ENCODE data around the gene TUFT1. TPM values are rescaled to one million over a fixed set of nuclear protein-coding genes. Genes with fewer than 3 reads are reported as not detected.

Gene TUFT1
- total and polyA plus RNA-seq, 2 donors (not counting 1 experiment from before 2014, with no cell fraction given), result 0.82 to 2.2 TPM

- H3K4me1 ChIP-seq (ENCODE audit: control insufficient read depth in 2 of 2, insufficient read depth in 2 of 2, low read length in 2 of 2), result no peaks in the 10 kb centered on the region
- H3K36me3 ChIP-seq (replicated peaks in 1 of 2; ENCODE audit: control extremely low read depth in 1 of 2, control insufficient read depth in 1 of 2, extremely low read depth in 1 of 2, insufficient read depth in 2 of 2, low read length in 1 of 2), result no peaks in the 10 kb centered on the region
- Mint-ChIP-seq H3K9me3 (ENCODE audit: insufficient read depth) (no peaks in the 10 kb centered on the region), H3K4me1 (no peaks in the 10 kb centered on the region), H3K4me3 (no peak overlapping the region), H3K27me3 (no peaks in the 10 kb centered on the region), H3K27ac (no peak overlapping the region)
- no peak overlapping the region for H3K4me2 ChIP-seq (replicated peaks; ENCODE audit: low read depth, low read length, poor library complexity, severe bottlenecking)
- no peak for TF ChIP-seq EZH2 (IDR thresholded peaks at IDR 0.05; ENCODE audit: borderline replicate concordance, insufficient read depth, low read depth, low read length, poor library complexity, severe bottlenecking)
- TF ChIP-seq CTCF (IDR thresholded peaks at IDR 0.05), result no peak
- ChIA-PET CTCF (interaction anchor here (2.2 kb wide), 1 partner anchor 37 kb away, joined by 4 read pairs; no protein-coding TSS in a partner anchor), POLR2A (interaction anchor here (0.6 kb wide), 1 partner anchor 38 kb away, joined by 3 read pairs; no protein-coding TSS in a partner anchor)
- H3K27me3 ChIP-seq (replicated peaks in 1 of 4; ENCODE audit: control extremely low read depth in 1 of 4, control insufficient read depth in 3 of 4, insufficient read depth in 4 of 4, low read length in 3 of 4), result no peaks in the 10 kb centered on the region
- H3K27ac ChIP-seq (ENCODE audit: low read length in 2 of 2), result no peak overlapping the region
- no peak overlapping the region for H2AFZ ChIP-seq (ENCODE audit: insufficient read depth, low read depth, low read length, poor library complexity, severe bottlenecking)
- intact Hi-C loops (cut with micrococcal nuclease), result no loop called here
- DNase-seq, result no peak
- no peaks in the 10 kb centered on the region for H4K20me1 ChIP-seq (ENCODE audit: control insufficient read depth, insufficient read depth, low read length, poor library complexity, severe bottlenecking)
- no peak overlapping the region for H3K4me3 ChIP-seq (ENCODE audit: control extremely low read depth in 1 of 5, extremely low read depth in 1 of 5, insufficient read depth in 1 of 5, low read depth in 2 of 5, low read length in 4 of 5)
- H3K79me2 ChIP-seq (ENCODE audit: control insufficient read depth, insufficient read depth, low read length), result no peaks in the 10 kb centered on the region
- WGBS (ENCODE audit: insufficient coverage), result 83% methylated on average over 5 of the region's 5 CpGs
- no peaks in the 10 kb centered on the region for H3K9me3 ChIP-seq (ENCODE audit: control extremely low read depth in 1 of 3, control insufficient read depth in 2 of 3, insufficient read depth in 1 of 3, low read length in 2 of 3)
- H3K9ac ChIP-seq (ENCODE audit: low read length), result no peak overlapping the region
- no peak for ATAC-seq (ENCODE audit: low read depth)
These were observed 37.9 kb upstream of the TUFT1 start for GRCh38 chr1:151502035-151502700.

Measured in B cell (primary cell).